ACC112 (cell line): ENCODE data around the gene NDUFS3.
"Not testable (repeated sequence)": the region's sequence is repeated elsewhere in the genome, so short reads cannot be mapped to it uniquely, and the experiment has no call there.

Experiments used
- H2AFZ ChIP-seq: fragments of 200-600 bp; sonication (generic); one replicate; pipeline ENCODE4 v1.6.0; 2017; ENCODE audit warnings: antibody characterized with exemption, low read length; ENCODE audit not compliant: unreplicated experiment
- H3K27ac ChIP-seq: fragments of 200-600 bp; sonication (generic); 2 replicates; pipeline ENCODE4 v1.5.1; 2014; ENCODE audit warnings: low read depth, mild to moderate bottlenecking, antibody characterized with exemption, low read length, moderate library complexity
- H3K27me3 ChIP-seq: fragments of 200-600 bp; sonication (generic); 2 replicates; pipeline ENCODE4 v1.6.1; 2014; ENCODE audit warnings: mild to moderate bottlenecking, antibody characterized with exemption, low read length, moderate library complexity, mixed read lengths; ENCODE audit not compliant: insufficient read depth
- H3K36me3 ChIP-seq: fragments of 200-600 bp; sonication (generic); 2 replicates; pipeline ENCODE4 v1.6.1; 2016; ENCODE audit warnings: mild to moderate bottlenecking, antibody characterized with exemption, low read length, moderate library complexity, mixed read lengths; ENCODE audit not compliant: insufficient read depth
- H3K4me1 ChIP-seq: fragments of 200-600 bp; sonication (generic); one replicate; pipeline ENCODE4 v1.6.1; 2016; ENCODE audit warnings: low read length, mixed read lengths; ENCODE audit not compliant: insufficient read depth, unreplicated experiment, control insufficient read depth
- H3K4me3 ChIP-seq: fragments of 200-600 bp; sonication (generic); 2 replicates; pipeline ENCODE4 v1.5.1; 2014; ENCODE audit warnings: mild to moderate bottlenecking, low read depth, low read length
- H3K79me2 ChIP-seq: fragments of 200-600 bp; sonication (generic); one replicate; pipeline ENCODE4 v1.6.0; 2016; ENCODE audit warnings: low read length; ENCODE audit not compliant: control insufficient read depth, unreplicated experiment, insufficient read depth

NDUFS3 gene

DNA sequence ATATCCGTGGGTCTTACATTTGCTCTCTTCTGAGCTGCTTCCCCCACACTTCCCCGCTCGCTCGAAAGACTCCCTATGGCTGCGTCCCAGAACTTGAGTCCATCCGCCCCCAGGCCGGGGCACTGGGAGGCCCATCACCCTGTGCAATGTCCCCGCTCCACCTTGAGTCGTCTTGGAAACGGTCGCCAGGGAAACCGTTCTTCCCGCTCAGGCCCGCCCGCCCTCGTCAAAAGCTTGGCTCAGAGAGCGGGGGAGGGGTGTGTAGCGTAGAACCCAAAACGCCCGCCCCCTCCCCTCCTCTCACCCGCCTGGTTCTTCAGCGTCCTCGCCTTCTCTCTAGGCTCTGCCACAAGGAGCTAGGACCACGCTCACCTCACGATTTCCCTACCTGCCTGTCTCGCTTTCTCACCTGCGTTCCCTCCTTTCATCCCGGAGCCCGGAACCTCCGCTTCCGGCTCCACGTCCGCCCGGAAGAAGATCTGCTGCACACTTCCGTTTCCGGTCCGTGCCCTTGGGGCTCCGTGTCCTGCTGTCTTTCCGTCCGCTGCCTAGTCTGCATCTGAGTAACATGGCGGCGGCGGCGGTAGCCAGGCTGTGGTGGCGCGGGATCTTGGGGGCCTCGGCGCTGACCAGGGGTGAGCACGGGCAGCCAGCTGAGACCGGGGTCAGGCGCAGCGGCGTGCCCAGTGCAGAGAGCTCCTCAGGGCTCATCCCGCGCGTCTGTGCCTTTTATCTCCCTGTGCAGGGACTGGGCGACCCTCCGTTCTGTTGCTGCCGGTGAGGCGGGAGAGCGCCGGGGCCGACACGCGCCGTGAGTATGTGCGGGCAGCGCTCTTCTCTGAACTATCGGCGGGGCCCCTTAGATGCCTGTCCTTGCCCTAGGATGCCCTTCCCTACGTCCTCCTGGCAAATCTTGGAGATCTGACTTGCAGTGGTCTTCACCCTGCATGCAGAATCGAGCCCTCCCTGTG lies at the start of gene NDUFS3, which contains the start of gene KBTBD4:
NDUFS3 (plus strand) TSS at position 551 of the 971 bp plus-strand sequence; CDS start at position 569, 18 bp downstream.
KBTBD4 (minus strand) TSS at position 447 of the 971 bp plus-strand sequence; CDS start at position 428, 19 bp downstream.
- Histone ChIP-seq H3K4me3 (peak within 1 kb of the TSS; percentile 89), H3K27ac (peak within 1 kb of the TSS; percentile 73), H3K79me2 (peaks cover 40% of the 10 kb centered on the region), H2AFZ (peak within 1 kb of the TSS; percentile 43), H3K27me3 (no peaks in the 10 kb centered on the region), H3K36me3 (peaks cover 12% of the 10 kb centered on the region; the same call in 1 of the 2 replicates), H3K4me1 (peaks cover 18% of the 10 kb centered on the region)

DNA sequence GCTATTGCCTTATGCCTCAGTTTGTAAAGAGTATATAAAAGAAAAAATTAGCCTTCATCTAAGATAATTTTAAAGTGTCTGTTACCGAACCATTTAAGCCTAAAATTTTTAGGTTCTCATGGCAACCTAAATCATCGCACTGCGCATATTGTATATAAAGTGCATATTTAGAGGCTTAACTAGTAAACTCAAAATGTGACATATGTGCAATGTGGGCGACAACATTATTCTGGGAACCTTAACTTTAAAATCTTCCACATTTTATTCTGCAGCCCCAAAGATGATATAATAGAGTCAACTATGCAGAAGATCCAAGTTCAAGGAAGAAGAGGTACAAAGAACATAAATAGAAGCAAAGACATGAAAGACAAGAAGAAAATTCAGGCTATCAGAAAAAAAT lies 48.9 kb upstream of the NDUFS3 start:
- H2AFZ ChIP-seq, result no peak overlapping the region
- H3K4me3 ChIP-seq, result no peak overlapping the region
- H3K36me3 ChIP-seq, result no peaks in the 10 kb centered on the region
- no peaks in the 10 kb centered on the region for H3K27me3 ChIP-seq
- H3K4me1 ChIP-seq, result peaks cover 33% of the 10 kb centered on the region
- no peak overlapping the region for H3K27ac ChIP-seq
- H3K79me2 ChIP-seq, result peaks cover 98% of the 10 kb centered on the region

GRCh38 chr11:47530721-47531120 lies 48.2 kb upstream of the NDUFS3 start:
- H3K27me3 ChIP-seq, H3K27ac ChIP-seq, H3K36me3 ChIP-seq, H3K4me3 ChIP-seq, H2AFZ ChIP-seq: not testable (repeated sequence)
- peaks cover 98% of the 10 kb centered on the region for H3K79me2 ChIP-seq
- peaks cover 27% of the 10 kb centered on the region for H3K4me1 ChIP-seq

GRCh38 chr11:47531666-47532065 lies 47.2 kb upstream of the NDUFS3 start:
- H3K27ac ChIP-seq, result no peak overlapping the region
- no peaks in the 10 kb centered on the region for H3K27me3 ChIP-seq
- H2AFZ ChIP-seq, result no peak overlapping the region
- peaks cover 98% of the 10 kb centered on the region for H3K79me2 ChIP-seq
- no peak overlapping the region for H3K4me3 ChIP-seq
- H3K4me1 ChIP-seq, result peaks cover 24% of the 10 kb centered on the region
- no peaks in the 10 kb centered on the region for H3K36me3 ChIP-seq

DNA sequence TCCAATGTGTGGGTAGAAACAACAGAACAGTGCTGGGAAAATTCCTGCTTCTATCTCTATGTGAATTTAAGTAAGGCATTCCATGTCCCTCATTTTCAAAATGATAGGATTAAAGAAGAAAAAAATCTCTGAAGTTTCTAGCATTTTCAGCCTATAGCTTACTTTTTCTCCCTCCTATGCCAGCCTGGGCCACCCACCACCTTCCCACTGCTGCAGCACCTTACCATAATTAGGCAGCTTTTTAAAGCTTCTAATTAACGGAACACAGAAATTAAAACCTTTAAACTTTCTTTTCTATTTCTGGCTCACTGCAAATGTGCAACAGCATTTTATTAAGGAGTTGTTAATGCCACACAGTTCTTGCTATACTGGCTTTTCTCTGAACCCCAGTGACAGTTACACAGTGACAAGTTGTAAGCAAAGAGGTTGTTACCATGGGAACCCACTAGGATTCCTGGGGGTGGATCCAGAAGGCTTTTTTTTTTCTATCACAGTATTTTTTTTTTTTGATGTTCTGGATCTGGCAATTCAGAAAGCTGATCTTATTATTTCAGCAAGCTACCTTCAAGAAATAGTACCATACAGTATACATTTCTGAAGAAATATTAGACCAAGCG lies 46.2 kb upstream of the NDUFS3 start:
- Histone ChIP-seq H3K4me1 (peaks cover 24% of the 10 kb centered on the region), H2AFZ (no peak overlapping the region), H3K27me3 (no peaks in the 10 kb centered on the region), H3K79me2 (peaks cover 98% of the 10 kb centered on the region), H3K27ac (peak overlapping the region; percentile 64), H3K36me3 (no peaks in the 10 kb centered on the region), H3K4me3 (no peak overlapping the region)

- peaks cover 31% of the 10 kb centered on the region for H3K4me1 ChIP-seq
- no peaks in the 10 kb centered on the region for H3K36me3 ChIP-seq
- no peaks in the 10 kb centered on the region for H3K27me3 ChIP-seq
- H2AFZ ChIP-seq, result no peak overlapping the region
- no peak overlapping the region for H3K4me3 ChIP-seq
- 0 out of 2 replicates have a peak overlapping the region, but pooled peaks have one; percentile 33 for H3K27ac ChIP-seq
- H3K79me2 ChIP-seq, result peaks cover 97% of the 10 kb centered on the region
Measured at GRCh38 chr11:47533690-47534151, 45.2 kb upstream of the NDUFS3 start.

- Histone ChIP-seq H3K36me3 (no peaks in the 10 kb centered on the region), H3K27me3 (no peaks in the 10 kb centered on the region), H3K4me3 (no peak overlapping the region), H3K4me1 (peaks cover 41% of the 10 kb centered on the region), H3K27ac (no peak overlapping the region), H2AFZ (no peak overlapping the region), H3K79me2 (peaks cover 97% of the 10 kb centered on the region)
Measured at GRCh38 chr11:47534704-47535251, 44.1 kb upstream of the NDUFS3 start.

DNA sequence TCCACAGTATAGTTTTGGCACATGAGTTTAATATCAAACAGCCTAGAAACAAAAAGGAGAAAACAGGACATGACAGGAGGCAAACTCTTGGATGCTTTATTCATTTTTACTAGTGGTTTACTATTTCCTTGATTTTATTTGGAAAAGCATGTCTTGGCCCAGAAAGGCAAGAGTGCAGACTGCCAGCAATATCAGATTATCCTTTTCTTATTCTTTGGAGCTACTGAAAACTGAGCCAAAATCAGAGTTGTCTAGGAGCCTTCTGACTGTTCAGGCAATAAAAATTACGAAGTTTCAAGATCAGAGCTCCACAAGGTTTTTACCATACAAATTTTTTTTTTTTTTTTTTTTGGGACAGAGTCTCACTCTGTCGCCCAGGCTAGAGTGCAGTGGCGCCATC lies 42.0 kb upstream of the NDUFS3 start:
- no peak overlapping the region for H3K4me3 ChIP-seq
- H3K36me3 ChIP-seq, result no peaks in the 10 kb centered on the region
- H3K79me2 ChIP-seq, result peaks cover 87% of the 10 kb centered on the region
- no peak overlapping the region for H3K27ac ChIP-seq
- H2AFZ ChIP-seq, result no peak overlapping the region
- H3K27me3 ChIP-seq, result no peaks in the 10 kb centered on the region
- peaks cover 55% of the 10 kb centered on the region for H3K4me1 ChIP-seq

GRCh38 chr11:47538741-47539565 lies 39.9 kb upstream of the NDUFS3 start:
- Histone ChIP-seq H3K36me3 (no peaks in the 10 kb centered on the region), H3K27ac (peak overlapping the region; percentile 52), H3K4me3 (0 out of 2 replicates have a peak overlapping the region, but pooled peaks have one; percentile 51), H3K4me1 (peaks cover 40% of the 10 kb centered on the region), H2AFZ (no peak overlapping the region), H3K27me3 (no peaks in the 10 kb centered on the region), H3K79me2 (peaks cover 88% of the 10 kb centered on the region)

GRCh38 chr11:47539681-47540039 lies 39.2 kb upstream of the NDUFS3 start:
- Histone ChIP-seq H3K4me3 (peak overlapping the region; percentile 51), H3K4me1 (peaks cover 36% of the 10 kb centered on the region), H3K27ac (peak overlapping the region; percentile 52), H2AFZ (no peak overlapping the region), H3K79me2 (peaks cover 88% of the 10 kb centered on the region), H3K27me3 (no peaks in the 10 kb centered on the region), H3K36me3 (no peaks in the 10 kb centered on the region)
